Esophagus muscularis mucosa (tissue), 4 donors: ENCODE data around the gene CAGE1. TPM values are rescaled to one million over a fixed set of nuclear protein-coding genes. Genes with fewer than 3 reads are reported as not detected.
"Not testable (repeated sequence)": the region's sequence is repeated elsewhere in the genome, so short reads cannot be mapped to it uniquely, and the experiment has no call there.

Source experiments
- DNase-seq: peaks from one replicate; pipeline ENCODE4 v3.0.0-alpha.2; 2017; ENCODE audit errors: extremely low spot score
- H3K27ac ChIP-seq, 4 donors: fragments of 200-600 bp; sonication (generic); replicated peaks in 1 of 4; 1 replicate in 3 of 4; 2 replicates in 1 of 4; pipeline ENCODE4 v1.5.1; 2016 to 2019; ENCODE audit warnings: mild to moderate bottlenecking in 1 of 4
- H3K27me3 ChIP-seq, 4 donors: fragments of 200-600 bp; sonication (generic); one replicate each; pipeline versions ENCODE4 v1.5.1 to v1.6.0; 2016 to 2019
- H3K36me3 ChIP-seq, 4 donors: fragments of 200-600 bp; sonication (generic); one replicate each; pipeline ENCODE4 v1.5.1; 2016 to 2019
- H3K4me1 ChIP-seq, 4 donors: fragments of 200-600 bp; sonication (generic); one replicate each; pipeline ENCODE4 v1.5.1; 2016 to 2019
- H3K4me3 ChIP-seq, 4 donors: fragments of 200-600 bp; sonication (generic); 1 replicate in 2 of 4; 2 replicates in 2 of 4; pipeline ENCODE4 v1.5.1; 2016 to 2019; ENCODE audit warnings: mild to moderate bottlenecking in 4 of 4, moderate library complexity in 1 of 4
- H3K9me3 ChIP-seq, 4 donors: fragments of 200-600 bp; sonication (generic); 1 replicate in 3 of 4; 2 replicates in 1 of 4; pipeline ENCODE4 v1.5.1; 2016 to 2019
- EP300 ChIP-seq: sonication (generic); formaldehyde crosslinking; IDR thresholded peaks from one replicate; pipeline ENCODE4 v1.6.1; 2017; ENCODE audit warnings: antibody characterized with exemption
- POLR2A ChIP-seq: fragments of 450-650 bp; IDR thresholded peaks from one replicate; pipeline ENCODE4 v1.6.1; 2017; ENCODE audit warnings: antibody characterized with exemption, moderate library complexity, mild to moderate bottlenecking, low read depth
- POLR2AphosphoS5 ChIP-seq, 2 donors: sonication (generic); formaldehyde crosslinking; IDR thresholded peaks; one replicate each; pipeline ENCODE4 v1.6.1; 2017; ENCODE audit warnings: antibody characterized with exemption in 2 of 2
- WGBS: methylation state at CpG from one replicate; pipeline ENCODE4 v1.1.5; 2018; 5-methylcytosine and 5-hydroxymethylcytosine counted together
- intact Hi-C: fragments of 100-400 bp; cut with DNase I; formaldehyde crosslinking; loops from one replicate; pipeline ENCODE4 v1.15.1; 2023
- total RNA-seq, 4 donors: library from RNA; depleted of rRNA; stranded (reverse); fragments of >200 nt; gene quantifications; one replicate each; pipeline versions ENCODE4 v1.1.0 to v1.2.1, GENCODE V29; 2016
- TF ChIP-seq, protein P1 (sequence below), 3 experiments: fragments of 200-600 bp in 2 of 3; fragments of 450-650 bp in 1 of 3; sonication (generic) in 2 of 3; IDR thresholded peaks; one replicate each; pipeline ENCODE4 v1.5.1; 2017 to 2019; ENCODE audit warnings: antibody characterized with exemption in 3 of 3, mild to moderate bottlenecking in 2 of 3, moderate library complexity in 1 of 3

Gene CAGE1
- total RNA-seq, 4 donors from 2014 or later = not detected

DNA sequence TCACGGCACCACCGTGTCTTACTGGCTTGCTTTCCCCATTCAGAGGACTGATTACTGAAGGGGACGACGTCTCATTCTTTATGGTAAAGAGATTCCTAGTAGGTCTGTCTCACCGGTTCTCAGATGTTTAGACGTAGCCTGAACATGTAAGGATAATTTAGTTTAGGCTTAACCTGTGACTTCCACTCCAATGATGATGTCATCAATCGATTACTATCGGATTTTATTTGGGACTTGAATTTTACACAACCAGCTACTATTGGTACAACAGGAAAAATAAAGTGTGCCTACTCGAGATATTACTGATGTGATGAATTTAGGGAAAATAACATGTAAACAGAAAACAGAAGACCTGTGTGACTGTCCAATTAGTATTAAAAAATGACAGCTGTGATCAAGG is 72.0 kb downstream of the CAGE1 start:
- Histone ChIP-seq H3K27ac (no peak overlapping the region), H3K9me3 (no peaks in the 10 kb centered on the region), H3K27me3 (peaks cover 0 to 7% (median 0%) of the 10 kb centered on the region in 4 donors), H3K4me1 (peaks cover 0 to 6% (median 3%) of the 10 kb centered on the region in 4 donors), H3K36me3 (no peaks in the 10 kb centered on the region), H3K4me3 (no peak overlapping the region)
- intact Hi-C loops = no loop called here
- no peak for DNase-seq
- TF ChIP-seq EP300 (no peak), POLR2AphosphoS5 (IDR thresholded peaks at IDR 0.05) (no peak), POLR2A (no peak)
- TF ChIP-seq, protein P1, sequence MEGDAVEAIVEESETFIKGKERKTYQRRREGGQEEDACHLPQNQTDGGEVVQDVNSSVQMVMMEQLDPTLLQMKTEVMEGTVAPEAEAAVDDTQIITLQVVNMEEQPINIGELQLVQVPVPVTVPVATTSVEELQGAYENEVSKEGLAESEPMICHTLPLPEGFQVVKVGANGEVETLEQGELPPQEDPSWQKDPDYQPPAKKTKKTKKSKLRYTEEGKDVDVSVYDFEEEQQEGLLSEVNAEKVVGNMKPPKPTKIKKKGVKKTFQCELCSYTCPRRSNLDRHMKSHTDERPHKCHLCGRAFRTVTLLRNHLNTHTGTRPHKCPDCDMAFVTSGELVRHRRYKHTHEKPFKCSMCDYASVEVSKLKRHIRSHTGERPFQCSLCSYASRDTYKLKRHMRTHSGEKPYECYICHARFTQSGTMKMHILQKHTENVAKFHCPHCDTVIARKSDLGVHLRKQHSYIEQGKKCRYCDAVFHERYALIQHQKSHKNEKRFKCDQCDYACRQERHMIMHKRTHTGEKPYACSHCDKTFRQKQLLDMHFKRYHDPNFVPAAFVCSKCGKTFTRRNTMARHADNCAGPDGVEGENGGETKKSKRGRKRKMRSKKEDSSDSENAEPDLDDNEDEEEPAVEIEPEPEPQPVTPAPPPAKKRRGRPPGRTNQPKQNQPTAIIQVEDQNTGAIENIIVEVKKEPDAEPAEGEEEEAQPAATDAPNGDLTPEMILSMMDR (IDR thresholded peaks at IDR 0.05) = no peak
- WGBS = 68% methylated on average over 9 of the region's 9 CpGs

GRCh38 chr6:7316658-7317533 is 72.6 kb downstream of the CAGE1 start:
- Histone ChIP-seq H3K4me1 (peaks cover 5 to 11% (median 7%) of the 10 kb centered on the region in 4 donors), H3K36me3 (no peaks in the 10 kb centered on the region), H3K27ac (no peak overlapping the region), H3K27me3 (peaks cover 0 to 7% (median 0%) of the 10 kb centered on the region in 4 donors), H3K9me3 (no peaks in the 10 kb centered on the region), H3K4me3 (no peak overlapping the region)
- no peak for DNase-seq
- TF ChIP-seq EP300 (no peak), POLR2A (no peak)
- intact Hi-C loops = no loop called here
- 96% methylated on average over 12 of the region's 41 CpGs for WGBS

GRCh38 chr6:7315948-7316365 is 73.6 kb downstream of the CAGE1 start:
- intact Hi-C loops = no loop called here
- 82% methylated on average over 6 of the region's 6 CpGs for WGBS
- Histone ChIP-seq H3K9me3 (no peaks in the 10 kb centered on the region), H3K27ac (no peak overlapping the region), H3K4me1 (peaks cover 8 to 20% (median 16%) of the 10 kb centered on the region in 4 donors), H3K27me3 (peaks cover 0 to 7% (median 0%) of the 10 kb centered on the region in 4 donors), H3K36me3 (no peaks in the 10 kb centered on the region), H3K4me3 (no peak overlapping the region)
- TF ChIP-seq EP300 (no peak), POLR2AphosphoS5 (IDR thresholded peaks at IDR 0.05) (no peak), POLR2A (no peak)
- TF ChIP-seq, protein P1 (IDR thresholded peaks at IDR 0.05) = no peak
- no peak for DNase-seq

GRCh38 chr6:7315087-7315947 is 74.2 kb downstream of the CAGE1 start:
- H3K27ac ChIP-seq, DNase-seq, H3K9me3 ChIP-seq, H3K27me3 ChIP-seq, intact Hi-C loops, H3K4me3 ChIP-seq, H3K36me3 ChIP-seq: not testable (repeated sequence)
- 86% methylated on average over 31 of the region's 34 CpGs for WGBS
- peaks cover 15 to 26% (median 23%) of the 10 kb centered on the region in 4 donors for H3K4me1 ChIP-seq

- peaks cover under 1 to 5% (median 4%) of the 10 kb centered on the region in 4 donors for H3K36me3 ChIP-seq
- no peak overlapping the region for H3K27ac ChIP-seq
- 92% methylated on average over 6 of the region's 7 CpGs for WGBS
- intact Hi-C loops = loop anchor here (5.0 kb wide), 1 partner anchor 278 kb away; the partner anchor contains the start of gene SNRNP48
- no peak for DNase-seq
- H3K9me3 ChIP-seq = no peaks in the 10 kb centered on the region
- TF ChIP-seq, protein P1 (IDR thresholded peaks at IDR 0.05) = no peak
- TF ChIP-seq EP300 (no peak), POLR2A (no peak), POLR2AphosphoS5 (IDR thresholded peaks at IDR 0.05) (no peak)
- H3K4me1 ChIP-seq = peaks cover 16 to 29% (median 25%) of the 10 kb centered on the region in 4 donors
- H3K4me3 ChIP-seq = no peak overlapping the region
- peaks cover 0 to 7% (median 0%) of the 10 kb centered on the region in 4 donors for H3K27me3 ChIP-seq
Measured at GRCh38 chr6:7314414-7314813, 75.1 kb downstream of the CAGE1 start.
